HG03060 (cell line): ENCODE data around the gene MRS2.

Source experiments
- ATAC-seq: cut with Tn5 transposase; IDR thresholded peaks from one replicate; pipeline ENCODE4 v1.9.1; 2021; ENCODE audit warnings: low read depth, moderate number of reproducible peaks; ENCODE audit not compliant: unreplicated experiment

Gene MRS2

DNA sequence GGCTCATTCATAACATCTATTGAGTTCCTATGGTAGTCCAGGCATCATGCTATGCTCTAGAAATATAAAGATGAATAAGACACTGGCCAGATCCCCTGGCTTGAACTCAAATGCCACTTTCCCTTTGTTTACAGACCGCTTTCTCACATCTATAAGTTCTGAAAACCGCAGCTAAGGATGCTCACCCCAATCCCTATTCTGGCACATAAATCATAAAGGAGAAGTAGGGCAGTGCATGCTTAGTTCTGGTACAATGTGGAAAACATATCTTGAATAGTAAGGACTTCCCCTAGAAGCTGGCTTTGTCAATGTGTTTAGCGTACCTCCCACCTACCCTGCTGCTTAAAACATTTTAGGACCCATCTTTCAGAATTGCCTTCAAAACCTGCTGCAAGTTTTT, 26.4 kb downstream of the MRS2 start:
- no peak for ATAC-seq

- no peak for ATAC-seq
These were observed 27.4 kb downstream of the MRS2 start for GRCh38 chr6:24430086-24430485.

GRCh38 chr6:24431045-24431451, 28.3 kb downstream of the MRS2 start:
- ATAC-seq: no peak

DNA sequence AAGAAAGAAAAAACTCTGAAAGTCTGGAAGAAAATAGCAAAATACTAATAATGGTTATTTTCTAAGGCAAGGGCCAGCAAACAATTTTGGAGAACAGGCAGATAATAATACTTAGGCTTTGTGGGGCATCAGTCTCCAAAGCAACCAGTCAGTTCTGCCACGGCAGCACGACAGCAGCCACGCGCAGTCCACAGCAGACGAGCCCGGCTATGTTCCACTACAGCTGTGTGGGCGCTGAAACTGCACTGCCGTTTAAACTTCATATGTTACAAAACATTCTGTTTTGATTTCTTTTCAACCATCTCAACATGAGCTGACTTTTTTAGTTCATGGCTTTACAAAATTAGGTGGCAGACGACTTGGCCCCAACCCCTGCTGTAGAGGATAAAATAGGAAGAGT, 29.9 kb downstream of the MRS2 start:
- no peak for ATAC-seq

DNA sequence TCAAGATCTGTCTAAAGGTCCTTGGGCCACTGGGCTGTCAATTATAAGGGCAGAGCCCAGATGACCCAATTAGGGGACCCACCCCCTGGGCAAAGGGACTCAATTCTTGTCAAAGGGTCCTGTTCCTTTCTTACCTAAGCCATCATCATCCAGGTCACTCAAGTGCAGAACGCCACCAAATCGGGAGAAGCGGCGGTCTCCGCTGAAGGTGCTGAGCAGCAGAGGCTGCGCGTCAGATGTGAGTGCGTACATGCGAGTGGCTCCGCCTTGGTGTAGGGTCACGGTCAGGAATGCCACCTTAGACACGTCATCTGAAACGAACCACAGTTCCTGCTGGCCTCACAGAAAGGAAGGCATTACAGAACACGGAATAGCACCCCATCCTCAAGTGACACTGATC, 34.2 kb downstream of the MRS2 start:
- ATAC-seq: no peak

GRCh38 chr6:24439858-24440539, 37.3 kb downstream of the MRS2 start:
- ATAC-seq: no peak

- no peak for ATAC-seq
These were observed 38.3 kb downstream of the MRS2 start for GRCh38 chr6:24440897-24441598.

DNA sequence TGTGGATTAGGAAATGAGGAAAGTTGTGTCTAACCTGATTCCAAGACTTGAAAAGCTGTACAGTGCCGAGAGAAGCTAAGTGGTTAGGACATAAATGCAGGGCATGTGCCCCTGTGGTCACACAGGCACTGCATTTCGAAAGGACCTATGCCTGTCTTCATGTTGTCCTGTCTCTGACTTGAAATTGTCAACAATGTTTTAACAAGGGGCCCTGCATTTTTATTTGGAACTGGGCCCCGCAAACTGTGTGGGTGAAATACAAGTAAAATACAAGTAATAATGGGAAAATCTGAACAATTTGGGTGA, 38.8 kb downstream of the MRS2 start:
- ATAC-seq: no peak

DNA sequence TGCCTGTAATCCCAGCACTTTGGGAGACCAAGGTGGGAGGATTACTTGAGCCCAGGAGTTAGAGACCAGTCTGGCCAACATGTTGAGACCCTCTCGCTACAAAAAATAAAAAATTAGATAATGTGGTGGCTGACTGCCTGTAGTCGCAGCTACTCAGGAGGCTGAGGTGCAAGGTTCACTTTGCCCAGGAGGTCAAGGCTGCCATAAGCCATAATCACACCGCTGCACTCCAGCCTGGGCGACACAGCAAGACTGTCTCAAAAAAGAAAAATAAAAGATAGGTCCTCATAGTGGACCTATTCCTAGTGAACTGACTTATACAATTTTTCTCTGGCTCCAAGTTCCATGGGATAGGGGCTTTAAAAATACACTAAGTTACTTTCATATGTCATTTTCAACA, 41.9 kb downstream of the MRS2 start:
- ATAC-seq: no peak

DNA sequence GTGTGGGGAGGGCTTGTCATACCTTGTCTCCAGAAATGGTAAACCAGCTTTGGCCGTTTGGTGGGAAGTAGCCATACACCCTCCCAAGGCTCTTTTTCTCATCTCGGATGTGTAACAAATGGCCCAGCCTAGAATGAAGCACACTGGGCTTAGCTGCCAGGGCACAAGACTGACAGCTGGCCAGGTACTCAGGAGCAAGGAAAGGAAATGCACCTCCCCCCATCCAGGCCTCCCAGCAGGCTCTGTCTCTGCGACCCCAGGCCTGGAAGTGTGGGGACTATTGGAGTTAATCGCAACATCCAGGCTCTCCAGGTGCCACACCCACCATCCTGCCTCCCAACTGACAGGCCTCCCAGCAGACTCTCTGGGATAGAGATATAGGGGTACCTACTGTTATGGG, 43.0 kb downstream of the MRS2 start:
- ATAC-seq: no peak

- ATAC-seq: no peak
These were observed 43.9 kb downstream of the MRS2 start for GRCh38 chr6:24446670-24447069.

GRCh38 chr6:24448396-24448795, 45.7 kb downstream of the MRS2 start:
- no peak for ATAC-seq

DNA sequence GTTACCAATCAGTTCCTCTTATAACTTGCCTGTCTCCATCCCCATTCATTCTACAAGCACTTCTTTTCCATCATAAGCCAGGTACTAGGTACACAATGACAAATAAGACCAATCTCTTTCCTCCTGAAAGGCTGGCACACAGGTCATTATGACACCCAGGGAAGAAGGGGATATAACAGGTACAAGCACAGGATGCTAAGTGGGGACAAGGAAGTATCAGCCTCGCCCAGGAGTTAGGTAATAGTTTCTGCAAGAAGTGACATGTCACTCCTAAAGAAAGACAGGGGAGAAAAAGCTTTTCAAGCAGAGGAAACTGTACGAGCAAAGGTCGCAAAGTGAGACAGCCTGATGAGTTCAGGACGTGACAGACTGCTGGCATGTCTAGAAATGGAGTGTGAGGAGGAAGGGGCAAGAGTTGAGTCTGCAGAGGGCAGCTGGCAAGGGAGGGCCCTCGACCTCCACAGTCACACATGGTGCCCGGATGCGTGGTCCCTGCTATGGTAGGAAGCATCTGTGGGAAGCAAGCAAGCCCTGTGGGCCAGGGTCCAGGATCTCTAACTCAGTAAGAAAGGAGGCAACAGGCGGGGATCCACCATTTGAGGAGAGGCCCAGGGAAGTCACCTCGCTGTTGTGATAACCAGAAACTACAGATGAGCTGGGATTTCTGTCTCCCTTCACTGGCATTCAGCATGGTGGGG, 46.2 kb downstream of the MRS2 start:
- ATAC-seq: no peak

DNA sequence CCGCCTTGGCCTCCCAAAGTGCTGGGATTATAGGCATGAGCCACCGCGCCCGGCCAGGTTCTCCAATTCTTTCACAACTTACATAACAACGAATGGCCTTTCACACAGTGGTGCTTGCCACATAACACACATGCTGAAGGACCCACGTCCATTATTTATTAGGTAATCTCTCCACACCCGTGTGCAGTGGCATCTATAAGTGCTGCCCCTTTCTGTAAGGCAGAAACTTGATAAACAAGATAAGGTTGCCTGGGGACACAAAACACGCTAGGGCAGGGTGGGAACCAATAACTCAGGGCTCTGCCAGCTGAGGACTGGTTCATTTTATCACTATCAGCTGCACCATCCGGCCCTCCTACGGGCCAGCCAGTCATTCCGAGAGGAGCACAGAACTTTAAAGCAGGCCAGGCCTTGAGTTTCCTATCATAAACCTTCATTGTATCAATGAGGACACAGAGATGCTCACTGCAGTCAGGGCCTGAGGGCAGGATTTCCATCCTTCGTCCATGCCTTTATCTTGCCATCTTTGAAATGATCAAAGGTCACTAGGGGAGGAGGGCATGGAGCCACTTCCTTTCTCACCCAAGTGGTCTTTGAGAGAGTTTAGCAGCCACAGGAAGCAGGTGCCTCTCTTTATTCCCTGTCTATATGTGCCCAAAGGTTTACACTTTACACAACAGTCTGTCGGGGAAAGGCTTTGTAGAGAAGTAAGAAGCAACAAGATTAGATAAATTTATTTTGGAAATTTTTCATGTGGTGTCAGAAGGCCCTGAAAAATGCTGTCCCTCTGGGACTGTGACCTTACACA, 49.0 kb downstream of the MRS2 start:
- no peak for ATAC-seq

- no peak for ATAC-seq
These were observed 51.2 kb downstream of the MRS2 start for GRCh38 chr6:24453921-24454320.

DNA sequence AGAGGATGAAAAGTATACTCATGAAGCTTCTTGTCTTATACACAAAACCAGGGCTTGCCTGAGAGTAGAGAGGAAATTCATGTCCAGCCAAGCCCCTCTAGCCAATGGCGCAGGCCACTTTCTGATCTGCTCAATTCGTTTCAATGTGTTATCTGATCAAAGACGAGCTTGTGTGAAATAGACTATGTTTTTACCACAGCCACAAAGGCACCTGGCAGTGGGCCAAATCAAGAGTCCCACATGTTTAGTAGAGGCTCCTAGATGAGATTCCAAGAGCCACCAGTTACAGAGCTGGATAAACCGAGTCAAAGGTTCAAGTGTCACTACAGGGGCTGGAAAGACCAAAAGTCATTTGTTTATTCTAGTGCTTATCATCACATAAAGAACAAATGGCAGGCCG, 51.7 kb downstream of the MRS2 start:
- ATAC-seq: no peak

DNA sequence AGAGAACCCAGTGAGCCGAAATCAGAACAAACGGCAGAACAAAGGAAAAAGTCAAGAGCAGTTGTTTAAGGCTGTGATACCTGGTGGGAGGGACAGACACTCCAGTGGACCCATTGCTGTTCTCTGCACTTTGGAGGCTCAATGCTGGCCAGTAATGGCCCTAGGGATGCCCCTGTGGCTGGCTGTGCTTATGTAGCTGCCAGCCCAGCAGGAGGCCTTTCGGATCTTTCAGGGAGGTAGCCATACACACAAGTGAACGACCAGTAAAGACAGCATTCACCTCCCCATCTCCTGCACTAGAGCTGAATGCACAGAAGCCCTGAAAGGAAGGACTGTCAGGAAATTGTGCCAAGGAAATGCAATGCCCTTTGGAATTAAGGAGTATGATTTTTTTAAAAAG, 52.3 kb downstream of the MRS2 start:
- ATAC-seq: no peak

GRCh38 chr6:24458134-24458533, 55.4 kb downstream of the MRS2 start:
- no peak for ATAC-seq

DNA sequence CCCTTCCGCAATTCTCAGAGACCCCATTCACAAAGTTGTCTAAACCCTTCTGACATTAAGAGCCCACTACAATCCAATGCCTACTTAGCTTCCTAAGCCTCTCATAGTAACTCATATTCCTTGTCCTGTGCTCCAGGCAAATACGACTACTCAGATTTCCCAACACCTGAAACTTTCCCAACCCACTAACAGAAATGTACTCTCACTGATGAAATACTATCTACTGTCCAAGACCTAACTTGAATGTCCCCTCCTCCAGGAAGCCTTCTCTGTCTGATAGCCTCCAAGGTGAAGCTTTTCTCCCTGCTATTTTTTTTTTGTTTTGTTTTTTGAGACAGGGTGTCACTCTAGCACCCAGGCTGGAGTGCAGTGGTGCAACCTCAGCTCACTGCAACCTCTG, 56.2 kb downstream of the MRS2 start:
- ATAC-seq: no peak

DNA sequence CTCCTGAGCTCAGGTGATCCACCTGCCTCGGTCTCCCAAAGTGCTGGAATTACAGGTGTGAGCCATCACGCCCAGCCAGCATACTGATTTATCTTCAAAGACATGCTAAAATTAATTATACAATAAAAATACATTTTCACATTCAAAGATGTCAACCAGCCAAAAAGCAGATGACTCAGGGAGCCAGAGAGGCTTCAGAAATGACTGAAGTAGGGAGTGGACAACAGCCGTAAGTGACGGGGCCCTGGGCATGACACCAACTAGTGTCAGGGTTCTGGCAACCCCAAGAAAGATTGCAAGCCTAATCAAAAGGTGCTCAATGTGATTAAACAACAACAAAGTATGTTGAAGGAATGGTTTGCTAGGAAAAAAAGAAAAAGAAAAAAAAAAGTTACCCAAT, 58.2 kb downstream of the MRS2 start:
- no peak for ATAC-seq
